Type B pancreatic cell (in vitro differentiated cells): ENCODE data around the gene STK17B. TPM values are rescaled to one million over a fixed set of nuclear protein-coding genes. Genes with fewer than 3 reads are reported as not detected.

Experiments
- DNase-seq: peaks from one replicate; pipeline ENCODE4 v3.0.0; 2021; ENCODE audit warnings: mixed read lengths; ENCODE audit not compliant: unreplicated experiment; ENCODE audit errors: extremely low spot score
- H3K27ac Mint-ChIP-seq: 2 replicates; pipeline ENCODE4 v1.8.0; 2021; ENCODE audit warnings: mild to moderate bottlenecking, mixed read lengths
- H3K27me3 Mint-ChIP-seq: 2 replicates; pipeline ENCODE4 v1.8.0; 2021; ENCODE audit warnings: mixed read lengths
- H3K36me3 Mint-ChIP-seq: 2 replicates; pipeline ENCODE4 v1.8.0; 2021; ENCODE audit warnings: mixed read lengths
- H3K4me1 Mint-ChIP-seq: one replicate; pipeline ENCODE4 v1.8.0; 2021; ENCODE audit warnings: mixed read lengths; ENCODE audit not compliant: unreplicated experiment
- H3K4me3 Mint-ChIP-seq: 2 replicates; pipeline ENCODE4 v1.8.0; 2021; ENCODE audit warnings: mild to moderate bottlenecking, mixed read lengths
- H3K9me3 Mint-ChIP-seq: 2 replicates; pipeline ENCODE4 v1.8.0; 2021; ENCODE audit warnings: mixed read lengths
- CTCF ChIP-seq: fragments of 200-600 bp; sonication (generic); conservative IDR thresholded peaks from 2 replicates; pipeline ENCODE4 v1.5.0; 2021; ENCODE audit warnings: antibody characterized with exemption, mild to moderate bottlenecking
- total RNA-seq: library from RNA; stranded (reverse); gene quantifications from 2 replicates; pipeline ENCODE4 v1.2.1, GENCODE V29; 2021; ENCODE audit warnings: low replicate concordance

The STK17B gene
- total RNA-seq, 1 donor from 2014 or later: 20.0 TPM

DNA sequence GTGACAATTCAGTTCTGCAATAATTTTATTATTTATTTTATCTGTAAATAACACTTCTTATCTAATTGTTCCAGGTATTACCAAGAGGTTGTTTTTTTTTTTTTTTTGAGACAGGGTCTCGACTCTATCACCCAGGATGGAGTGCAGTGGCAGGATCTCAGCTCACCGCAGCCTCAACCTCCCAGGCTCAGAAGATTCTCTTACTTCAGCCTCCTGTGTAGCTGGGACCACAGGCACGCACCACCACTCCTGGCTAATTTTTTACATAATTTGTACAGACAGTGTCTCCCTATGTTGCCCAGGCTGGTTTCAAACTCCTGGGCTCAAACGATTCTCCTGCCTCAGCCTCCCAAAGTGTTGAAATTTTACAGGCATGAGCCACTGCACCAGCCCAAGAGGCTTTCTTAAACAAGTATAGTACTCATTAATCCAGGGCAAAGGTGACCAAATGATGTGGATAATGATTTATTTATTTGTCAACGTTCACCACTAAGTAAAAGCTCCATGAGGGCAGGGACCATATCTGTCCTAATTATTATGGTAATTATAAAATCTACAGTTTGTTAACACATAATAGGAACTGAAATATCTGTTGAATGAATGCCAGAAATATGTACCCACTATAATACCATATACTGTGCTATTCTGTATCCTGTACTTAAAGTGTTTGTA is 12.0 kb downstream of the STK17B start:
- Mint-ChIP-seq H3K9me3 (no peaks in the 10 kb centered on the region), H3K4me3 (no peak overlapping the region), H3K27me3 (no peaks in the 10 kb centered on the region), H3K27ac (no peak overlapping the region), H3K4me1 (no peaks in the 10 kb centered on the region), H3K36me3 (peaks cover 8% of the 10 kb centered on the region)
- DNase-seq: no peak
- no peak for TF ChIP-seq CTCF

DNA sequence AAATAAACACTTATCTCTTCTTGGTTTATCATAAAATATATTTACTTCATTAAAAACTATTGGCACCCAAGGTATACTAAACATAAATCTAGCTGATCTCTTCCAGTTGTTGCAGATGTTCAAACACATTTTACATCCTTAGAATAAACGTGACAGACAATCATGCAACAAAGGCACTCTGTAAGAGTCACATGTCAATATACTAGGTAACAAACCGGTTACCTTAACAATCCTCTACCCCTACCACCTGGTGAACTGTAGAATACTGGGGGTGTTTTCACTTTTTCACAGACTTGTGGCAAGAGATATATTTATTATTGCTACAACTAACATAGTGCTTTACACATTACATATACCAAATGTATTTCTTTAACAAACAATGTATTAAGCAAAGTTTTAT is 15.8 kb downstream of the STK17B start:
- H3K27me3 Mint-ChIP-seq: no peaks in the 10 kb centered on the region
- no peak for DNase-seq
- TF ChIP-seq CTCF: no peak
- H3K9me3 Mint-ChIP-seq: no peaks in the 10 kb centered on the region
- peaks cover 25% of the 10 kb centered on the region for H3K36me3 Mint-ChIP-seq
- H3K4me3 Mint-ChIP-seq: no peak overlapping the region
- no peak overlapping the region for H3K27ac Mint-ChIP-seq
- H3K4me1 Mint-ChIP-seq: no peaks in the 10 kb centered on the region

DNA sequence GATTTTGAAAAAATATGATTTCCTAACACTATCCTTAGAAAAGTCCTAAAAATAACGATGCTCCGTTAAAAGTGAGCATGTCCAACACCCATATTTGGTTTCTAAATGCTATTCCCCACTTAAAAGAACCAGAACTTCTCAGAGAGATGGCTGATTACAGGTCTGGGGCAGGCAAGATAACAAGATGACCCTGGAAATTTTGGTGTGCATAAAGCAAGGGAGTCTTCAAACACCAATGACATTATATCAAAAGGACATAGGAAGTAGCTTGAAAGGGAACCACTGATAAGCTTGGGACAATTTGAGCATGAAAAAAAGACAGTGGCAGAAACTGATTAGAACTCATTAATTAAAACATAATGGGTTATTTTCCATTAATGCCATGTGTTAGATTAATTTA is 17.9 kb downstream of the STK17B start:
- Mint-ChIP-seq H3K27me3 (no peaks in the 10 kb centered on the region), H3K4me3 (no peak overlapping the region), H3K36me3 (peaks cover 28% of the 10 kb centered on the region), H3K9me3 (no peaks in the 10 kb centered on the region), H3K27ac (no peak overlapping the region), H3K4me1 (no peaks in the 10 kb centered on the region)
- TF ChIP-seq CTCF: no peak
- no peak for DNase-seq

DNA sequence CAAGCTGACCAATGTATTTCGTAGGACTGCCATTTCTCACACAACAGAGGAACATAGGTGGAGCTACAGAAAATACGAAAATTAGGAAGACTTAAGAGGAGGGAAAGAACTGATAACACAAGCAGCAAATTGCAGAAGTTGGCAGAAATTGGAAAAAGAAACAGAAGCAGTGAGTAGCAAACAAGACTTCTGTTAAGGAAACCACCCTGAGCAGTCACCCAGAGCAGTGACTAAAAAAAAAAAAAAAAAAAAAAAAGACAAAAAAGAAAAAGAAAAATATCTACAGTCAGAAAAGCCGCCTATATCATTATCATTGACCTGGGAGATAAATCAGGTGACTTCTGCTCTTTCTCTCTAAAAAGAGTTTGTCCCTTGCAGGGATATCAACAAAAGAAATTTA is 21.4 kb downstream of the STK17B start:
- H3K27ac Mint-ChIP-seq: no peak overlapping the region
- no peaks in the 10 kb centered on the region for H3K27me3 Mint-ChIP-seq
- no peak overlapping the region for H3K4me3 Mint-ChIP-seq
- no peak for DNase-seq
- no peaks in the 10 kb centered on the region for H3K9me3 Mint-ChIP-seq
- TF ChIP-seq CTCF: no peak
- H3K4me1 Mint-ChIP-seq: no peaks in the 10 kb centered on the region
- H3K36me3 Mint-ChIP-seq: peaks cover 26% of the 10 kb centered on the region

DNA sequence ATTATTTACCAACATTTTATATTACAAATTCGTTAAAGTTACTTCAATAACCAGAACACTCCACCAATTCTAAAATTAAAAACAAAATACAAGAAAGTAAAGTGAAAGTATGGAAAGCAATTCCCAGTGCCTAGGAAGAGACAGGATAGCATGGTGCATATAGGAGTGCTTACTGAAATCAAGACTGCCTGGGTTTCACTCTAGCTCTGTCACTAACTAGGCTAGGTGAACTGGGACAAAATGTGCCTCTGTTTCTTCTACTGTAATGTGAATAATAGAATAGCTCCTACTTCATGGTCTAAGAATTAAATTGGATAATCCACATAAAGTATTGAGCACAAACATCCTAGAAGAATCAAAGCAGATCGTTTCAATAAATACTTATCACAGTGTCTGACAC is 22.6 kb downstream of the STK17B start:
- no peaks in the 10 kb centered on the region for H3K27me3 Mint-ChIP-seq
- DNase-seq: no peak
- H3K36me3 Mint-ChIP-seq: peaks cover 20% of the 10 kb centered on the region
- H3K27ac Mint-ChIP-seq: no peak overlapping the region
- no peak overlapping the region for H3K4me3 Mint-ChIP-seq
- H3K4me1 Mint-ChIP-seq: no peaks in the 10 kb centered on the region
- H3K9me3 Mint-ChIP-seq: no peaks in the 10 kb centered on the region
- no peak for TF ChIP-seq CTCF

DNA sequence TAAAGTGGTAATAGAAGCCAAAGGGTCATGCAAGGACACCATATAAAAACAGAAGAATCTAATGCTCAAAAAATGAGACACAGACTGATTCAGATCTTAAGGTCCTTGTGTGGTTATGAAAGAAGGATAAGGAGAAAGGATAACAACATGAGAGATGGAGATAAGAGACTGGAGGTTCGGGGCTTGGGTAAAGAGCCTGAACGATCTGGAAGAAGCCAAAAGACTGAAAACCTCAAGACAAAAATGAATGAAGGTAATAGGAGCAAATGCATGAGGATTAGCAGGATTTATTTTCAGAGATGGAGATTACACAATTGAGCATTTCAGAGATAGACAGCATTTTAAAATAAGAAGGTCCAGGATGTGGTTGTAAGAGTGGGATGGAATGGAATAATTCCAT is 26.1 kb downstream of the STK17B start:
- H3K36me3 Mint-ChIP-seq: peaks cover 14% of the 10 kb centered on the region
- H3K4me1 Mint-ChIP-seq: no peaks in the 10 kb centered on the region
- no peaks in the 10 kb centered on the region for H3K9me3 Mint-ChIP-seq
- DNase-seq: no peak
- no peak overlapping the region for H3K4me3 Mint-ChIP-seq
- H3K27ac Mint-ChIP-seq: no peak overlapping the region
- H3K27me3 Mint-ChIP-seq: no peaks in the 10 kb centered on the region
- no peak for TF ChIP-seq CTCF
